HG02642 (cell line): Measurements from ENCODE around the gene GLIS1.

Experiments
- ATAC-seq: cut with Tn5 transposase; IDR thresholded peaks from one replicate; pipeline ENCODE4 v1.9.1; 2021; ENCODE audit warnings: mild to moderate bottlenecking; ENCODE audit not compliant: unreplicated experiment, poor library complexity

Gene GLIS1

DNA sequence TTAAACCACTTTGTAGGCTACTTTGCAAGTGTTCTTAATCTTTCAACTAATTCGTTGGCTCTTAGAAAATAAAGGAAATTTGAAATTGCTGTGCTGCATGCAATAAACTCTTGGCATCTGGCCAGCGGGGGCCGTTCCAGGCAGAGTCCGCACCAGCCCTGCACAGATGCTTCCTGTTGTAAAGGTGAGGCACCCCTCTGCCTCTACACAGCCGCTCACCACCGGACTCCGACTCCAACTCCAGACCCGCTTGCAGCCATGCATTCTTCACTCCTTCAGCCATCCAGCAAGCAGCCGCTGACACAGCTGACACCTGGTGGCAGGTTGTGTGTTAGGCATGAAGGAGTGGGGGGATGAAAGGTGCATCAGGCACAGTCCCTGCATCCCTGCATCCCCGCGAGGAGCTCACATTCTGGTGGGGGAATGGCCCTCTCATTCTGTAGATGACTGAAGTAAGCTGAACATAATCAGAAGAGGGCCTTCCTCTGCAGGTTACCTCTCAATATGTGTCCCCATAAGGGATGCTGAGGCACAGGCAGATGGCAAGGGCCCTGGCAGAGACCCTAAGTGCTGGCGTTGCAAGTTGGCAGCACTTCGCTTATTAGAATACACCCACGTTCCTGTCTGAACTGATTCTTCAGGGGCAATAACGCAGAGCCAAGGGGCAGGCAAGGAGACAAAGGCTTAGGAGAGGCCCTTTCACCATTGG lies 56.8 kb downstream of the GLIS1 start:
- no peak for ATAC-seq

DNA sequence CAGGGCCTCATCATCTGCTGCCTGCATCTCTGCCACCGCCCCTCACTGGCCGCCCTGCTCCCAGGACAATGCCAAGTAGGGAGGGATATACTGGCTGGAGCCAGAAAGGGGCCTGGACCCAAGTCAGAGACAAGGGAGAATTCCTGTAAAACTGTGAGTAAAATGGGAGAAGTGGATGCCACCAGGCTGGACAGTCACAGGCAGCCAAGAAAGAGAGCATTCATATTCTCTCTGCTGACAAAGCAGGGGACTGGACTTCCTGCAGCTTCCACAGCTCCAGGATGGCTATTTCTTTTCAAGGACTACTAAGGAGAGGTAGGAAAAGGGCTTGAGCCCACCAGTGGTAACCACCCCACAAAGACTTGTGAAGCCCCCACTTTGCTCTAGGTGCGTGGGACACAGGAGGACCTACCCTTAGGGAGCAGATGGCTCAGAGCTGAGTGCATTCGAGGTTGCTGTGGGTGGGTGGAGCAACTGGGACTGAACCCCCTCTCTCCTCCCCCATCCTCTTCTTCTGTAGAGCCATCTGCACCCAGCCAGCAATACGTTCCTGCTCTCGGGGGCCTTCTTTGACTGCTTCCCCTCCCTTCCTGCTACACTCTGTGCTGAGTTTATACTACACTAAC lies 57.5 kb downstream of the GLIS1 start:
- no peak for ATAC-seq

DNA sequence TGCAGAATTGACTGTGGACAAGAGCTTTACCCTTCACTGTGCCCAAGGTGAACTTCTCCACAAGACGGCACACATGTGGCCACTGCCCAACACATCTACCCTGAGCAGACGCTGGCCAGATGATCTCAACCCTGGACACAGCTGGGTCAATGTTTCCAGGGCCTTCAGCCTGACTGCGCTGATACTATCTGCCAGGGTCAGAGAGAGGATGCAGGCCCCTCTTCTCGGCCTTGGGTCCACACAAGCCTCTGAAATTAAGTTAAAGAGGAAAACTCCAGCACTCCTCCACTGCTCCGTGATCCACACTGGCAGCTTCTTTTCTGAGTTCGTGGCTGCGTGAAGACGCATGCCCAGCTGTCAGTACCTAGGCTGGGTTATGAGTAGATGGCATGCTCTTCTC lies 58.1 kb downstream of the GLIS1 start:
- no peak for ATAC-seq

DNA sequence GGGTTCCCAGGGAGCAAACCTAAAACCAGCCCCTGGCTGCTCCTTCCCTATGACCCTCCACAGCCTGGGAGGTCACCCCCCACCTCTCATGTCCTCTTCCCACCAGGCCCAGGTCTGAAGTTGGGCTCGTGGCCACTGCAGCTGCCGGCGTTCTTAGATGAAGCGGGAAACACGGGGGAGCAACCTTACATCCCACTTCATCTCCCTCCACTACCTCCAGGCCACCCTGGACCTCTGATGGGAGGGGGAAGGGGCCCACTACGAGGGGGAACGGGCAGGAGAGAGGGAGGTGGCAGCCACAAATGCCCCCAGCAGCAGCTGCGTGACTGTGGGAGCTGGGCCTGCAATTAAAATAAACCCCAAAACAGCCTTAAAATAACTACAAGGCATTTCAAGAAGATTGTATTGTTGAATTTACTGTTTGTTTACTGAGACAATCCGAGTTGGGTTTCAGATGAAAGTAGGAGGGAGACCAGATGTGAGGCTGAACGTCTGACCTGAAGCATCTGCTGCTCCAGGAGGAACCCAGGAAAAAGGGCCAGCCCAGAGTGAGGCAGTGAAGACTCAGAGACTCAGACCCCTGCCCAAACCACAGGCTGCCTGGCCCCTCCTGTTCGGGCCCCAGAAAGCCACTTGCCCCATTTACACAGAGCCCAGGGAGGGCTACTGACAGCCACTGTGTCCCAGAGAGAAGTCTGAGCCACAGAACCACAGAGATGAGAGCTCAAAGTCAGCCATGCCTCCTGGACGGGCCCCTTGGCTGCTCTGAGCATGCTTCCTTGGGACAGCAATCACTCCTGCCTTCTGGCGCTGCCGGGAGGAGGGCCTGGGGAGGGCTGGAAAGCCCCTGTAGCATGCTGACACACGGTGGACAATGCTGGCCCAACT lies 59.8 kb downstream of the GLIS1 start:
- ATAC-seq: no peak

DNA sequence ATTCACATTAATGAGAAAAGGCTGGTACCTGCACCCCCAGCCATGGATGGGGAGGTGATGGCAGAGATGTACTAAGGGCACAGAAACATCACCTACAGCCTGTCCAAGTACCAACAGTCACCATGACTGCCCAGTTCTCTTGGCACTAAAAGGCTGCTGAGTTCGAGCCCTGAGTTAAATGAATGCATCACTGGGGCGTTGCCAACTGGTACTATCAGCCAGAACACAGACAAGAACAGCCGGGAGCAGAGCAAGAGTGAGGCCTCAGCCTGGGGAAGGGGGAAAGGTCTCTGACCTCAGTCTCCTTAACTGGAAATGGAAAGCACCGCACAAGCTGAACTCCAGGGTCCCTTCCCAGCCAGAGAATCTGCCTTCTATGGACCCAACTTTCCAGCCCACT lies 60.5 kb downstream of the GLIS1 start:
- ATAC-seq: no peak

DNA sequence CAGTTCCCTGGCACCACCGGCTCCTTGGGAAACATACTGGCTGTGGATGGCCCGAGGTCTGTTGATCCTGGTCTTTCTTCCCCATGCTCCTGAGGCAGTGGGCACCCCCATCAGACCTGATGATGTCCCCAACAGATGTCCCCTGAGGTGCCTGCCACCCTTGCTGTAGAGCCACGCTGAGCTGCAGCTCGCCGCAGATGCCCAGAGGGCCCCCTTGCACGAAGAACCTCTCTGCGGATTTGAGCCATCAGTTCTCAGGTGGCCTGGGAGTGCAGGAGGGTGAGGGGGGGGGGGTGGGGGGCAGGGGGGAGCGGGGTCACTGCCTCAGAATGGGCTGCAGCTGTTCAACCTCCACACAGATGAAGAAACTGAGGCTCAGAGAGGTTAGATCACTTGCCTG lies 60.9 kb downstream of the GLIS1 start:
- ATAC-seq: no peak

DNA sequence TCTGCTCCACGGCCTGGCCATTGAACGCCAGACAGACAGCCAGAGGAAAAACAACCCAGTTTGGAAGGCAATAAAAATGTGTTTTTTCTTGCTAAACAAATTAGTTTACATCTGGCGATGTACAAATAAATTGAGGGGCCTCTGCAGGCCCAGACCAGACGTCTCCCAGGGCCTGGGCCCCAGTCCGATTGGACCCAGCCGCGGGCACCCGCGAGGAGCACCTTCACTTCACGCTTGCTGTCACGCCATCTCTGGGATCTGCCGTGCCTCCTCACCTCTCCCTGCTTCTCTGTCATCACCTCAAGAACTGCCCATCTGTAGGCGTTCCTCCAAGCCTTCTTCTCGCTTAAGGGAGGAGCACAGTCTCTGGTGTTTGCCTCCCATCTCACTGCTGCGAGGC lies 61.5 kb downstream of the GLIS1 start:
- ATAC-seq: no peak

DNA sequence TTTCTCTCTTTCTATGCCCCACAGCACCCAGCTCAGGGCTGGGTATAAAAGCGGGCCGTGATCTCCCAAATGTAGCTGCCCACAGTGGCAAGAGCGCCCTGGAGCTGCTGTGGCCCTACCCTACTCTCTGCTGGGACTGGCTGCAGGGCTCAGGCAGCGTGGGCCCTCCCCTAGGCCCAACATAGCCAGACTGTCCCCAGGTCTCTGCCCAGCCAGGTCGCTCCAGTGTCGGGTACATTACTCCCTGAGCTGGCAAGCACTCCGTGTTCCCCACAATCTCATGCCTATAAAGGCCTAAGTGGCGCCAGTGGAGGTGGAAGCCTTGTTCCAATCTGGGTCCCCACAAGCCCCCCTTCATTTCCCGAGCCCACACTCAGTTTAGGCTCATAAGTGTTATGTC lies 66.2 kb downstream of the GLIS1 start:
- ATAC-seq: no peak

DNA sequence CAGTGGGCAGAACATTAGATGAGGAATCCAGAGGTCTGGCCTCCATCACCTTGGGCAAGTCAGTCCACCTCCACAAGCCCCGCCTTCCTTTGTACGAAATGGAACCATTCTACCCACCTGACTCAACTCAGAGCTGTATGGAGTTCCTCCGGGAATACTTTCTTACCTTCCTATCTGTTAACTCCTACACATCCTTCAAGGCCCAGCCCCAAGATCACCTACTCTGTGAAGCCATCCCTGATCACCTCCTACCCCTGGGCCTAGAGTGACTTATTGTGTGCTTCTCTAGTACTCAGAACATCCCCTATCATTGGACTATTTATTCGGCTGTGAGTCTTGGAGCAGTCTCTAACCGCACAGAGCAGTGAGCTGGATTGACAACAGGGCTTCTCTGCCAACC lies 66.7 kb downstream of the GLIS1 start:
- ATAC-seq: no peak

DNA sequence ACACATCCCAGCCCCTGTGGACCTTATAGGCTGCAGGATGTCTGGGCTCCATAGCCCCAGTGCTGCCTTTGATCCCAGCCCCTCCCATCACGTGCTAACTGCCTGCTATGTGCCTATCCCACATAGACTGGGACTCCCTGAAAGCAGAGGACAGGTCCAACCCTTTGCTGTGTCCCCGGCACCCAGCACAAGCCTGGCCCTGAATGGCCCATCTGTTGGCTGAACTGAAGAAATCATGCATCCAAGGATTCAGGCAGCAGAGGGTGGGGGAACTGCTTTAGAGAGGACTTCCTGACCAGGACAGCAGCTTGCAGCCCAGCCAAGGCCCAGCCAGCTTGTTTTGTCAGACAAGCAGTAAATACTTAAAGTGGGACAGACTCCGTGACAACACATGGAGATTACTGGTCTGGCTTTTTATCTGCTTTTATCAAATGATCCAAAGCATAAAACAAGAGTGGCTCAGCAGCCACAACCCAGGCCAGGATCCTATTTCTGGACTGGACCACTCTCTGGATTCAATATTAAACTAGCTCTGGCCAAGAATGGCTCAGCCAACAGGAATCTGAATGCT lies 69.3 kb downstream of the GLIS1 start:
- ATAC-seq: no peak

DNA sequence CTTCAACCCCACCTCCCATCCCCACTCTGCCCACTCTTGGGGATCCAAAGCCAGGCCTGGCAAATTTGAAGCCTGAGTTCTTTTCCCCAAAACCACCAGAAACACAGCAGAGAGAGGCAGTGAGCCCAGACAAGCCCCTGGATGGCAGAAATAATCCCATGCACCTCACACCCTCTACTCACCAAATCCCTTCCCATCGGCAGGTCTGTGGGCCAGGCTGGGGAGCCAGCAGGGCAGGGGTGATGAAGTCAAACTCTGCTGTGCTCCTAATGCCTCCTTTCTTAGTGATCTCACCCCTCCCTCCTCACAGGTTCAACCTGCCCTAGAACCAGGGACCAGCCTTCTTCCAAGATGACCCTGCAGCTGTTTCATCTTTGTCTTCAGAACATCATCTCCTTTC lies 72.4 kb downstream of the GLIS1 start:
- no peak for ATAC-seq

DNA sequence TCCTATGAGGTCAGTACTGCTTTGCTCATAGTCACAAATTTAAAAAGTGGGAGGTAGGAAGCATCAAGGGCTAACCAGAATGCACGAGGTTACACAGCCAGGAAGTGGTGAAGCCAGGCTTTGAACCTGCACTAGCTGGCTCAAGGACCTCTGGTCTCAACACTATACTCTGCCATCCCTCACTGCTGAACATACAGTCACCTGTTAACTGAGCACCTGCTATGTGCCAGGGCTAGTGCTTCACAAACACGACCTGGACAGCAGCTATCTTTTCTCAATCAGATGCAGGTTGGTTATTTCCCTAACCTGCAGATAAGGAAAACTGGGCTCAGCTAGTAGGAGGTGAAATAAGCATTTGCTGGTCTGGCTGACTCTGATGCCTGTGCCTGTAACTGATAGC lies 73.0 kb downstream of the GLIS1 start:
- no peak for ATAC-seq

DNA sequence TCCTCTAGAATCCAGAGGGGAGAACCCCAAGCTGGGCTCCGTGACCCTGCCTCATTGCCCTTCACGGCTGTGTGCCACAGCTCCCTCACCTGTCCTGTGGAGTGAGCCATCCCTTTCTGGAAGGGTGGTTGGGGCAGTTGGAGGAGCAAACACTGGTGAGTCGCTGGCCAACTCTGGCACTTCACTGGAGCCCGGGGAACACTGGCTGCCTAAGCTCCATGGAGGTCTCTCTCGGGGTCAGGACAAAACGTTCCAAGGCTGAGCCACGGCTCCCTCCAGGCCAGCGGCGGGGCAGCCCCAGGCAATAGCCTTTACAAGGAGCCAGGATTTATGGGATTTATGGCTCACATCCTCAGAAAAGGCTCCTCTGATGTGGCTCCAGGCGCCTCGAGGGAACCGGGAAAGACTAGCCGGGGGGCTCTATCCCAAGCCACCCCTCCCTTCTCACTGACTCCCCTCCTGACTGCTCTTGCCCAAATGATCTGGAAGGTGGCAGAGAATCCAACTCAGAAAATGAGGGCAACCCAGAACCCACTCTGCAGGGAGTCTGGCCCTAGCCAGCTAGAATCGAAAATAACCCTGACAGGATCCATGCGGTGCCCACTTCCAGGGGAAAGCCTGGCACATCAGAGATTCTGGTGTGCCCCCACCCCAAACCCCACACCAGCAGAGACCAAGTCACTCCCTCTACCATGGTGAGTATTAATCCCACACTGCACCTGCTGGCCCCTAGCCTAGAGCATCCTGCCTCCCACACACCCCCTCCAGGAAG lies 75.2 kb downstream of the GLIS1 start:
- ATAC-seq: no peak

DNA sequence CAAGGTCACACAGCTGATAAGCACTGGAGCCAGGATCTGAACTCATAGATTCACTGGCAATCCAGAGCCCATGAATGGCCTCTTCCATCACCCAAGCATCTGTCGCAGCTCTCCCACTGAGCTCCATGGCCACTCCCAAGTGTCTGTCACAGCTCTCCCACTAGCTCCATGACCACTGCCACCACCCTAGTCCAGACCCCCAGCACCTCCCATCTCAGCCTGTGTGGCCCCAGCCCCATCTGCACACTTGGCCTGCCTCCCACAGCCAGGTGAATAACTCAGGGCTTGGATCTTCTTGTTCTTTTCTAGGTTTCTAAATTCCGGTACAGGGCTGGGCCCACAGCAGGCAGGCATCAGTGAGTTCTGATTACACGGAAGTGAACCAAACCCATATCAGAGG lies 76.0 kb downstream of the GLIS1 start:
- no peak for ATAC-seq

DNA sequence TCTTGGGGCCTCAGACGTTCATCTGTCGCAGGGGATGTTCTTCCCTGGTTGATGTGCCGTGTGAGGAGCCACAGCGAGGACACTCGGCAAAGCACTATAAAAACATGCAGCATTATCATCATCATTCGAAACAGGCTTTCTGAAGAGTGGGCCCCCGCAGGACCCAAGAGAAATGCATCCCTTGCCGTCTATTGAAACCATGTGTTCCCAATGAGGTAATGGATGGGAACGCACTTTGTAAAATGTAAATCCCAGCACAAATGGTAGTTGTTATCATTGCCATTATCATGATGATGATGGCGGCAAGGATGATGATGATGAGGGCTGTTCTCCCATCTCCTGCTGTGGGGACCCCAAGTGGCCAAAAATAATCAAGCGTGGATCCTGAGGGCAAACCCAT lies 76.8 kb downstream of the GLIS1 start:
- ATAC-seq: no peak

DNA sequence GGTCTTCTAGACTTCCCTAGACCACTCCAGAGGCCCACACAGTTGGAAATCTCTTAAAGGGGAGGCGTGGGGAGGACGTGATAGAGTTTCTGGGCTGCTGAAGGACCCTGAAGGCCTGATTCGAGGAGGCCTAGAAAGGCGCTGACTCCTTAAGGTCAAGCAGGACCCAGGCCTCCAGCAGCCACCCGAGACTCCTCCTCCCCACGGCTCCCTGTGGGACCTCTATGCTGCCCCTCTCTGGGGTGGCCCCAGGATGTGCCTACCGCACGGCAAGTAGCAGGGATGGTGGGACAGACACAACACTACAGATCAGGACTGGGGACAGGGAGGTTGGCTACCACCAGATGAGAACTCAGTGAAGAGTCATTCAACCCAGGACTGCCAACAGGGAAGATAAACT lies 77.5 kb downstream of the GLIS1 start:
- ATAC-seq: no peak

DNA sequence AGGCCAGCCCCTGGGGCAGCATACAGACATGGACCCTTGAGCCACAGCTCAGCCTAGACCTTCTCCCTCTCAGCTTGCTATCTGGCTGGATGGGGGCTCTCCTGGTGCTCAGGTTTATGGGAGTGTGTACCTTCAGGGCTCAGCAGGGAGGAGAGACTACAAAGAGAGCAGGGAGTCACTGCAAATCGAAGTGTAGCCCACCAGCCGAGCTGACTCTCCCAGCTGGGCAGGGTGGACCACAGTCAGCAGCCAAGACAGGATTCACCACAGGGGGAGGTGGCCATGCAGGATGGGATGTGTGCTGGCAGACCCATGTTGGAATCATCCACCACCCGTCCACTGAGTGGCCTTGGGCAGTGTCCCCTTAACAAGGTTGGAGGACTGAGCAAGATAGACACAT lies 78.3 kb downstream of the GLIS1 start:
- no peak for ATAC-seq

DNA sequence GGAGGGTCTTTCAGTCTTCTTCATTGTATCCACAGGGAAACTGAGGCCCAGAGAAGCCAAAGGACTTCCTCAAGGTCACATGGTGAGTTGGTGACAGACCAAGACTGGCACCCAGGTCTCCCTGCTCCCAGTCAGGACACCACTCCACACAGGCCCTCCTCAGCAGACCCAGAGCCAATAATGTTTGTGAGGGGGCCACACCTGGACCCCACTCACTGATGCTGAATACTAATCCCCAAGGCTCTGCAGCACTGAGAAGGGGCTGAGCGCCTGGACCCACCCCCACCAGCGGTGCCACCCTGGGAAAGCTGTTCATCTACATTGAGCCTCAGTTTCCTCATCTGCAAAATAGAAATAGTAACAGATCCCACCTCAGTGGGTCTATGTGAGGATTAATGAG lies 79.5 kb downstream of the GLIS1 start:
- no peak for ATAC-seq

DNA sequence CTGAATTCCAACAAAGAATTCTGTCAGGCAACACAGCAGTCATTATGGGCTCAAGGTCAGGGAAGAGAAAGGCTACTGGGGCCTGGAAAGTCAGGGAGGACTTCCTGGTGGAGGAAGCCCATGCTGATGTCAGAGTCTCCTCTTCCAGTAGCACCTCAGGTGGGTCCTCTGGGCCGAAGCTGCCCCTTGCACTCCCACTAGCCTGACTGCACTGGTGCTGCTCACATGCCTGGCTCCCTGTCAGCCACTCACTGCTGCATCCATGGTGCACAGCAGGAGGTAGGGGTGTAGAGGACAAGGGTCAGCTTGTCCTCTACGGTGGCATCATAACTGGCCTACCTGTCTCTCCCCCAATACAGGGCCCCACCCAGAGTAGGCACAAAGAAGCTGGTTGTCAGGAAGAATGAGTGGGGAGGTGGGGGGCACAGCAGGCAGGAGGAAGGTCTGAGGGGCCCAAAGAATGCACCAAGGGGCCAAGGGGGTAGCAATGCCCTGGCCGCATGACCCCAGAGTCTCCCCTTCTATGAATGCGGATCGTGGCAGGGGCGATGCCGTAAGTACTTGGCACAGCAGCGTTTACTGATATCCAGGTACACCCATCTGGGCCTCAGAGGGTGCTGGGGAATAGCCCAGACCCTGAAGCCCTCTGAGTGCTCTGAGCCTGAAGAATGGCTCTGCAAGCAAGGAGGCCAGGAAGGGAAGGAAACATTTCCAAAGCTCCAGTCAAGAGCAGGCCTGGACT lies 80.3 kb downstream of the GLIS1 start:
- no peak for ATAC-seq
